NCI-H2029 treated with DMSO at 0.1 percent for 48 hours (cell line): ENCODE results near the gene PTCH2.
"Not testable (repeated sequence)": the region's sequence is repeated elsewhere in the genome, so short reads cannot be mapped to it uniquely, and the experiment has no call there.

Experiments used
- DNase-seq: peaks from one replicate; lab custom pipeline; 2025; lab: John Stamatoyannopoulos, UW

PTCH2 gene

GRCh38 chr1:44838294-44838693 lies 4.8 kb downstream of the PTCH2 start:
- not testable (repeated sequence) for DNase-seq

- DNase-seq = peak; percentile 90
Measured at GRCh38 chr1:44835738-44836675, 7.0 kb downstream of the PTCH2 start.

- no peak for DNase-seq
Measured at GRCh38 chr1:44834328-44834727, 8.7 kb downstream of the PTCH2 start.

DNA sequence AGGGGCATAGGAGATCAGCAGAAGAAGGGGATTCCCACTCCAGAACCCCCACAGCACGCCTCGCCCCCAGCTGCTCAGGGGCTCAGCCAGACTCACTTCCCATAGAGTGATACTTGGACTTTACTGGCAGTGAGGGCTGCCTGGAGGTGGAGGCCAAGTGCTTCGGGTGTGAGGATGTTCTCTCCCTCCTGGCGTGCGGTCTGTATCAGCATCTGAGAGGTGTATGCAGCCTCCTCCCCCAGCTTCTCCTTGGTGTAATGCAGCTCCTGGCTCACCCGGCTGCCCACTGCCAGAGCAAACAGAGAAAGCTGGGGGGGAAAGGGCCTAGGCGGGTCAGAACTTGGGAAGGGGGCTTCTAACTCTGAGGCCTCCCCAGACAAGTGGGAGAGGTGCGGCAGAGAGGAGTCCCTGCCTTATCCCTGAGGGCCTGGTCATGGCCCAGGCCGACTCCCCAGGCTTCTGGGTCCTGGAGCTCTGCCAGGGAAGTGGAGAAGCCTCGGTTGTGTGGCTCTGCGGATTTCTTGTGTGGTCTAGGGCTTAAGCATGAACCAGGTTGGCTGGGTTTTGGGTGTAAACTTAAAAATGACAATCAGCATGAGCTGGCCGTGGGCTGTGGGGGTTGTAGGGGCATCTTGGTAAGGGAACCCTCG lies 10.9 kb downstream of the PTCH2 start:
- no peak for DNase-seq

- no peak for DNase-seq
Measured at GRCh38 chr1:44831516-44831915, 11.5 kb downstream of the PTCH2 start.

DNA sequence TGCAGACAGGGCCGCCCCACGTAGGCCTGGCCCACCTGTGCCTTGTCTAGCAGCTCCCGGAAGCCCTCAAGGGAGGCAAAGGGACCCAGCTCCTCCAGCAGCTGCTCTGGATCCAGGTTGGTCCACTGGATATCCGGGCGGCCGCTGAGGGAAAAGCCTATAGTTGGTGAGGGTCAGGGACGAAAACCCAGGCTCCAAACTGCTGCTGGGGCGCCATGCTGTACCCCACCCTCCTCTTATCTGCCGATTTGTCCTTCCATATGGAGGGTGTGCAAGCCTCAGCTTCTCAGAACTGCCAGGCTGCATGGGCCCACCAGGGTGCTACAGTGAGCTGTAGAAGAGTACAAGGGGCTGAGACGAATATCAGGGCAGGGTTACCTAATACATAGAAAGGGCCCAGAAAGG lies 12.2 kb downstream of the PTCH2 start:
- DNase-seq = no peak

GRCh38 chr1:44829506-44830384 lies 13.3 kb downstream of the PTCH2 start:
- DNase-seq = no peak

- DNase-seq = no peak
Measured at GRCh38 chr1:44828841-44829440, 14.1 kb downstream of the PTCH2 start.

DNA sequence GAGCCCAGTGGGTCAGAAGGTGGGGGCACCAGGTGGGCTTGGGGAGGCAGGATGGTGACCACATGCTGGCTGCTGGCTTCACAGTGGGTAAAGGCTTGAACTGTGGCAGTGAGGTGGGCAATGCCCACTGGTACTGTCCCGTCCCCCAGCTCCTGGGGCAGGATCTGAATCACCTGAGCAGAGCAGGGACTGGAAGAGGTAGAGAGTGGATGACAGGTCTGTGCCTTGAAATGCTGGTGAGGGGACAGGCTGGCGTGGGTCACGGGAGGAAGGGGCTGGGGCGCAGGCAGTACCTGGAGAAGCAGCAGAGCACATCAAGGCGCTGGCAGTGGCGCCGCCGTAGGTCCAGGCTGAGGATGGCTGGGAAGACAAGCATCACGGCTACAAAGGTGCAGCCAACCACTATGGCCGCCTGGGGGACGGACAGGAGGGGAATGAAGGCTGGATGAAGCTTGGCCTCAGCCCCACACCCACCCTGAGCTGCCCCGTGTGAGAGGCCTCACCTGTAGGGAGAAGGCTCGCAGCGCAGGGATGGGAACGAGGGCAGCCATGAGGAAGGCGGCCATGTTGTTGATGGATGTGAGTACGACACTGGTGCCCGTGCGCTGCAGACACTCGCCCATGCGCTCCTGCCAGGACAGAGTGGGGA lies 14.9 kb downstream of the PTCH2 start:
- DNase-seq = no peak

GRCh38 chr1:44827197-44828002 lies 15.7 kb downstream of the PTCH2 start:
- no peak for DNase-seq

- DNase-seq = no peak
Measured at GRCh38 chr1:44826375-44827196, 16.5 kb downstream of the PTCH2 start.

- DNase-seq = not testable (repeated sequence)
Measured at GRCh38 chr1:44824392-44824791, 18.7 kb downstream of the PTCH2 start.

DNA sequence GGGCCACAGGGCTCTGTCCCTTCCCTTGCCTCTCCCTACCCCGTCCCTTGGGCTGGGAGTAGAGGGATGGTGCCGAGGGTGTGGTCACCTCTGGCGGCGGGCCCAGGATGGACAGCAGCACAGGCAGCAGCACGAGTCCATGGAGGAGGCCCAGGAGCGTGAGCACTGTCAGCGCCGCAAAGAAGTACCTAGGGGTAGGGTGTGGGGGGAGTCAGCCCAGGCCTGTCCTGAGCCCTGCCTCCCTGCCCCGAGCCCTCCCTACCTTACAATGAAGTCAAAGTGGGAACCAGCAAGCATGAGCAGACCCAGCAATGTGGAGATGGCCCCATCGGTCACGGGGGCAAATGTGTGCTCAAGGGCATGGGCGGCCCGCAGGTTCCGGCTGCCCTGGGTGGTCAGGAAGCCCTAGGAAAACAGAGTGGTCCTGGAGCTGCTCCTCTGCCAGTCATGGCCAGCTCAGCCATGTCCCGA lies 20.0 kb downstream of the PTCH2 start:
- no peak for DNase-seq

DNA sequence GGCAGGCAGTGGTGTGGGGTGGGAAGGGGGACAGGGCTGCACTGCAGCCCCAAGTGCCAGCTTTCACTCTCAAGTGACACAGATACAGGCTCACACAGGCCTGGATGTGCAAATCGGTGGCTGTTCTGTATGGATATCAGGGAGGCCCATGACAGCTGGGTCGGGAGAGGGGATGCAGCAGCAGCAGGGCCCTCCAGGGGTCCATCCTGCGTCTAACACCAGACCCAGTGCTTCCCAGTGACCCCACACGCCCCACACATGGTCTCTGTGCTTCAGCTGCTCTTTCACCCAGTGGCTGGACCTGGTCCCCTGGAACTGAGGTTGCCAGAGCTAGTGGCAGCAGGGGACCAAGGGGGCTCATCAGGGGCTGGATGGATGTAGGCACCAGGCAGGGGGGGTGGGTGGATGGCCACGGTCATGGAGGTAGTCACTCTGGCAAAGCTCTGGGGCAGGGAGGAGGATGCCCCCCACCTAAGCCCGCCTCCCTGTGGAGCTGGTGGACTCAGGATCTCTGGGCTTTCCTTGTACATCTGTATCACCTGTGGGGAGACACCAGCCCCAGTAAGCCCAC lies 20.8 kb downstream of the PTCH2 start:
- DNase-seq = no peak

GRCh38 chr1:44821240-44821715 lies 21.8 kb downstream of the PTCH2 start:
- no peak for DNase-seq

- DNase-seq = no peak
Measured at GRCh38 chr1:44820328-44821239, 22.5 kb downstream of the PTCH2 start.

- DNase-seq = peak; percentile 96
Measured at GRCh38 chr1:44819608-44820327, 23.3 kb downstream of the PTCH2 start.
